Ureter (tissue), 1 donor: ENCODE results near the gene TMPRSS9. TPM values are rescaled to one million over a fixed set of nuclear protein-coding genes. Genes with fewer than 3 reads are reported as not detected.

Experiments
- DNase-seq: peaks from one replicate; pipeline ENCODE4 v3.0.0-alpha.2; 2020; ENCODE audit warnings: low spot score
- total RNA-seq: library from RNA; stranded (reverse); gene quantifications from one replicate; pipeline ENCODE4 v1.2.4, GENCODE V29; 2023
- donor health status: DM: yes; HTN: yes; CAD: no.

Gene TMPRSS9
- total RNA-seq, 1 donor from 2014 or later, result not detected

DNA sequence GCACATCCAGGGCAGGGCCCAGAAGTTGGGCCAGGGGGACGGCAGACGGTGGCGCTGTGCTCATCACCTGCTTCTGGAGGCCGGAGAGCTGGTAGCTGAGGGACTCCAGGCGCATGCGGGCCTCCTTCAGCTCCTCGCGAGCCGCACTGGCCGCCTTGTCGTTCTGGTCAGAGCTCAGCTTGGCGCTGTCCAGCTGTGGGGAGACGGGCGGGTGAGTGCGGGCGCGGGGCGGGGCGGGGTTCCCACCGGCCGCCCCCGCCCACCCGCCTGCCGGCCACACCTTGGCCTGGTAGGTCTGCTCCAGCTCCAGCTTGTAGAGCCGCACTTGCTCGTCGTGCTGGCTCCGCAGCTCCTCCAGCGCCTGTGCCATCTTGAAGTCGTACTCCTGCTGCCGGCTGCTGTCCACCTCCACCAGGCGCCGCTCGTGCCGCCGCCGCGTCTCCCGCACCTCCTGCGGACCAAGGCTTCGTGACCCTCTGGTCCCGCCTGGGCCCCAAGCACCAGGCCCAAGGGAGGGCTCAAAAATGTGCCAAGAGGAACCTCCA lies 74.7 kb downstream of the TMPRSS9 start:
- no peak for DNase-seq

DNA sequence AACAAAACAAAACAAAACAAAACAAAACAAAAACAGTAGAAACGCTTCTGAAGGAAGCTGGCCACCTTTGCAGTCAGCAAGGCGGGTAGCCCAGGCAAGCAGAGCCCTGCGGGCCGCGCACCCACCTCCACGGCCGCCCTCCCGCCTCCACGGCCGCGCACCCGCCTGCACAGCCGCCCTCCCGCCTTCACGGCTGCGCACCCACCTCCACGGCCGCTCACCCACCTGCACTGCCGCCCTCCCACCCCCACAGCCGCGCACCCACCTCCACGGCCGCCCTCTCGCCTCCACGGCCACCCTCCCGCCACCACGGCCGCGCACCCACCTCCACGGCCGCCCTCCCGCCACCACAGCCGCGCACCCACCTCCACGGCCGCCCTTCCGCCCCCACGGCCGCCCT lies 76.3 kb downstream of the TMPRSS9 start:
- no peak for DNase-seq

DNA sequence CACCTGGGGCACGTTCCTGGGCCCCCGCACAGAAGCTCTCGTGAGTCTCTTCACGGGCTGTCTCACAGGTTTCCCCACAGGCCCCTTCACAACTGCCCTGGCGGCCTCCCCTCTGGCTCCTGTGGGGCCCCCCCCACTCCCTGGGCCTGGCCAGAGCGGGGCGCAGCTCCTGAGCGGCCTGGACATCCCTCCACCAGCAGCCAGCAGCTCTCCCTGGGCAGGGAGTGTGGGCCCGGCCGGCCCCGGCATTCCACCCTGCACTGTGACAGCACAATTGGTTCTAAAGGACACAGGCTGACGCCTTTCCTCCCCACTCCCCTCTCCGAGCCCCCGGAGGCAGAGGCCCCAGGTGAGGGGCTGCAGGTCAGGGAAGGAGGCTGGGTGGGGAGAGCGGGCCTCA lies 76.9 kb downstream of the TMPRSS9 start:
- DNase-seq, result no peak

DNA sequence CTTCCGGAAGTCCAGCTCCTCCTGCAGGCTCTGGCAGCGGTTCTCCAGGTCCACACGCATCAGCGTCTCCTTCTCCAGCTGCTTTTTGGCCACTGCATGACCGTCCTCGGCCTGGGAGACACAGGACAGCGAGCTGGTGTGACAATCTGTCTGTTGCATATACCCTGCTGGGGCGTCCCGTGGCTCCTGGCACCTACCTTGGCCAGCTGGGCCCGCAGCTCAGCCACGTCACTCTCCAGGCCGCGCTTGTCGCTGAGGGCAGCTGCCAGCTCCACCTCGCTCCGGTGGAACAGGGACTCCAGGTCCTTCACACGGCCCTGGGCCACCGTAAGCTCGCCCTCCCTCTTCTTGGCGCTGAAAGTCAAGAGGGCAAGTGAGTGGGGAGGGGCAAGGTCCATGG lies 78.1 kb downstream of the TMPRSS9 start:
- no peak for DNase-seq

DNA sequence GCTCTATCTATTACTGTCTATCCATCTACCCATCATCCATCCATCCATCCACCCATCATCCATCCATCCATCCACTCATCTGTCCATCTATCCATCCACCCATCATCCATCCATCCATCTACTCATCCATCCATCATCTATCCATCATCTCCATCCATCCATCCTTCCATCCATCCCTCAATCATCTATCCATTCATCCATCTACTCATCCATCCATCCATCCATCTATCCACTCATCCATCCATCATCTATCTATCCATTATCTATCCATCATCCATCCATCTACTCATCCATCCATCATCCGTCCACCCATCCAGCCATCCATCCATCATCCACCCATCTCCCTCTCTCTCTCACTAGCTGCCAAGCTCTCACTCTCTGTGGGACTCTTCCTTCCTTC lies 80.5 kb downstream of the TMPRSS9 start:
- no peak for DNase-seq

DNA sequence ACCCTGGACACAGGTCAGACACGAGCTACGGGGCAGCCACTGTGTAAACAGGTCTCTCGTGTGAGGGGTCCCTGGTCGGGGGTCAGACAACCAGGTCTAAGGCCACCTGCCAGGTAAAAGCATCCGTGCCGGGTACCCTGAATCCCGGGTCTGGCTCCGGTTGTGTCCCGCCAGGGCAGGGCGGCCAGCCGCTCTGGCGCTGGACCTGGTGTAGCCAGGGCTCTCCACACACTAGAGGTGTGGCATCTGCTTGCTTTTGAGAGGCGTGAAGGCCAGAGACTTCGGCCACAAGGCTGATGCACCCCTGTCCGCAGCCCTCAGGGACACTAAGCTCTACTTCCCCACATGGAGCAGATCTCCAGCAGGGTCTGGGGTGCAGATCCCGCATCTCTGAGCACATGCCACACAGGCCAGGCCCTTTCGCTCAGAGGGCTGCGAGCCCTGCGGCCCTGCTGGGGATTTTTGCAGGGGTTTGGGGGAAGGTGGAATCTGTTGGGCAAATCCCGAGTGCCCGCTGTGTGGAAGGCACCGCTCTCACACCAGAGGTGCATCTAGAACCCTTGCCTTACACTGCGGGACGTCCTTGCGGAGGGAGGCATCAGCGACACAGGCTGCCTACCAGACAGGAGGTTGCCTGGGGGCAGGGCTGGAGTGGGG lies 81.2 kb downstream of the TMPRSS9 start:
- no peak for DNase-seq

DNA sequence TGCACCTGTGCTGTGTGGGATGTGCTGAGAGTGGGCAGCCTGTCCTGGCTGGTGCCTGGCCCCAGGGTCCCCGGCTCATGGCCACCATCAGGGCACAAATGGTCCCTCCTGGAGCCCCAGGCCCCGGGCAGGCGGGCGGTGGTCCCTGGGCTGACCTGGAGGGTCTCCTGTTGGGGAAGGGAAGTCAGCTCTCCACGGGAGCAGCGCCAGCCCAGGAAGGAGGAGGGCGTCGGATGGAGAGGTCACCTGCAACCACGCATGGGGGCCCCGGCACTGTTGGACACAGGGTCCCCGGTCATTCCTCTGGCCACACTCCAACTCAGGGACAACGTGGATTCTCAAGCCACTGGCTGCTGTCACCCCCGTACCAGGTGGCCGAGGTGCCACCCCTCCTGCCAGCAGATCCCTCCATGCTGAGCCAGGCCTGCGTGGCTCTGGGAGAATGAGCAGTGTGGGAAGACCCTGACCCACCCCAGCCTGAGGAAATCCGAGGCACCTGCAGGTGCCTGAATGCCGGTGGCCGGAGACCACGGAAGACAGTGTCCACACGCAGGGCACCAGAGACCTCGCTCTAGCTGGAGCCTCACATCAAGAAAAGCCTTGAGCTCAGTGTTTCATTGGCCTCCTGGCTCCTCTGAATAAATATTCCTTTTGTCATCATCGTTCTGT lies 83.2 kb downstream of the TMPRSS9 start:
- no peak for DNase-seq

DNA sequence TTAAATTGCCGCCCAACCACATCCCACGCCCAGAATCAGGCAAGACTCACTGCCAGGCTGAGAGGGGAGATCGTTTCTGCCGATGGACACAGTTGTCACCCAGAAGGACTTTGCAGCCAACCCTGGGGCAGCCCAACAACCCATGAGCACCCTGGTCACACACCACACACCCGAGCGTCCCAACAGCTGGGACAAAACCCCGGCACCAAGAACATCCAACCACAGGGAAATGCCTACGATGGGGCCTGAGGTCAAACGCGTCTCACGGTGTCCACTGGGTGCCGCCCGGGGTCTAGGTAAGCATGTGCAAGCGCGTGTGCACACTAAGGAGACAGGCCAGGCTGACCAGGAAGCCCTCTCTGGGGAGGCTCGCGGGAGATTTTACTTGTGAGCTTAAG lies 83.7 kb downstream of the TMPRSS9 start:
- DNase-seq, result no peak

DNA sequence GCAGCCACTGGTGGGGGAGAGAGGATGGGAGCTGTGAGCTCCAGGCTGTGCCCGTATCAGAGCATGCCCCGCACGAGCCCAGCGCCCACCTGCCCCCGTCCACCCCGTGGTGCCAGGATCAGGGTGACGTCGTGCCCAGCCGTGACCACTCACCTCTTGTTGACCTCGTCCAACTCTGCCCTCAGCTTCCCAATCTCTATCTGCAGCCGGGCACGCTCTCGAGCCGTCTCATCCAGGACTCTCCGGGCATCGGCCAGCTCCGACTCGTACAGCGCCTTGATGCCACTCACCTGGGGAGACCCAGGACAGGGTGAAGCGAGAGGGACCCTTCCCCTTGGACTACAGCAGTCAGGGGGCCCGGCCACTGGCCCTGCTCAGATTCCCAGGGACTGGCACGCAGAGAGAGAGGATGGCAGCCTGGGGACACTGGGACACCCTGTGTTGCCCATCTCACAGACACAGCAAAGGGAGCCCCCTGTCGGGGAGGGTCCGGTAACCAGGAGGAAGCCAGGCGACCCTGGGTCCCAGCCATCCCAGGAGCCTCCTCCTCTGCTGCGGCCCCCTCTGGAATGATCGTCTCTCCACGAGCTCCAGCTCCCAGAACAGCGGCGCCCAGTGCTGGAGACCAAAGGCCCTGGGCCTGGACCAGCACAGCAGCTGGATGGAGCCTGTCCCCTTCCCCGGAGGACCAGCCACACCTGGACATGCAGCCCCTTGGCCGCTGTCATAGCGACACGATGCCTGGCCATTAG lies 84.4 kb downstream of the TMPRSS9 start:
- DNase-seq, result no peak

DNA sequence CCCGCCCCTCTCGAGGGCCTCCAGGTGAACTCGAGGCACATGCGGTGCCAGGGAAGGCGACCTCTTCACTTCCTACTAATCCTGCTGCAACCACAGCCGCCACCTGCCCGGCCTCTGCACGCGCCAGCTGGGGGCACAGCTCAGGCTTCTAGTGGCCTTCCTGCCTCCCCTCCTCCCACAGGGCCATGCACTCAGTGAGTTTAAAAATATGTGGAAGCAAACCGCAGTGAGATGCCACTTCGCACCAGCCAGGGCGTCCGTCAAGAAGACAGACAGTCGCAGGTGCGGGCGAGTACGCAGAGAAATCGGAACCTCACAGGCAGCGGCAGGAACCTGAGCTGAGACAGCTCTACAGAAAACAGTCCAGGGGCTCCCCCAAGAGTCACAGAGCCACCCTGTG lies 86.3 kb downstream of the TMPRSS9 start:
- DNase-seq, result no peak

DNA sequence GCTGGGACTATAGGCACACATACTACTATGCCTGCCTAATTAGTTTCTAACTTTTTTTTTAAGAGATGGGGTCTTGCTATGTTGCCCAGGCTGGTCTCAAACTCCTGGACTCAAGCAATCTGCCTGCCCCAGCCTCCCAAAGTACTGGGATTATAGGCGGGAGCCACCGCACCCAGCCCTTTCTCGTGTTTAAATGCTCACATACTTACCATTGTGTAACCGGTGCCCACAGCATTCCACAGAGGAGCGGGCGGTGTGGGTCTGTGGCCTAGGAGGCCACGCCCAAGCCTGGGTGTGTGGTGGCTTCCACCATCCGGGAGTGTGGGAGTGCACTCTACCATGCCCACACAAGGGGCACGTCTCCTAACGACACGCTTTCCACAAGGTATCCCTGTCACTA lies 89.0 kb downstream of the TMPRSS9 start:
- no peak for DNase-seq

DNA sequence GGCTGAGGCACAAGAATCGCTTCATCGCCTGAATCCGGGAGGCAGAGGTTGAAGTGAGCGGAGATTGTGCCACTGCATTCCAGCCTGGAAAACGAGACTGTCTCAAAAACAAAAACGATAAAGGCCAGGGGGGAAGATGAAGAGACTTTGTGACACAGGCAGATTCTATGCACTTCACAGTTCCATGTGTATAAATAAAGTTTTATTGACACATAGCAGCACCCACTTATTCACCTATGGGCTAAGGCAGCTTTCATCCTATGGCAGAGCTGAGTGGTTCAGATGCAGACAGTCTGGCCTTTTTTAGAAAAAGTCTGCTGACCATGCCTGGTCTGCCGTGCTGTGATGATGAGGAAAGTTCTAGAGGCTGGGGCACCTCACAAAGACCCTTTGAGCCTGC lies 91.1 kb downstream of the TMPRSS9 start:
- DNase-seq, result no peak

DNA sequence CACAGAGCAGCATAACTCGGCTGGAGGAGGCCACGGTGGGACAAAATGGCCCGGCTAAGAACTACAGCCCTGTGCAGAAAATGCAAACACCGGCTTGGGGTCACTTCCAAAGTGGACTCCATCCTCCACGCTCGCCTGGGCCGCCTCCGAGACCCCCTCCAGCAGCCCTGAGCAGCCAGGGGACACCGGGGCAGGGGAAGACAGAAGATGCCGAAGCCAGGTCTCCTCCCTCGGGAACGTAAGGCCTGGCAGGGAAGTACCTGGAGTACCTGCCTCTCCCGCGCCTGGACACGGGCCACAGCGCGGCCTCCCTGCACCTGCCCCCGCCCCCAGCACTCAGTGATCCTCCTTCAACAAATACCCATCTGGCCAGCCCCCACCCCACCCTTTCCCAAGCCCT lies 91.7 kb downstream of the TMPRSS9 start:
- no peak for DNase-seq

DNA sequence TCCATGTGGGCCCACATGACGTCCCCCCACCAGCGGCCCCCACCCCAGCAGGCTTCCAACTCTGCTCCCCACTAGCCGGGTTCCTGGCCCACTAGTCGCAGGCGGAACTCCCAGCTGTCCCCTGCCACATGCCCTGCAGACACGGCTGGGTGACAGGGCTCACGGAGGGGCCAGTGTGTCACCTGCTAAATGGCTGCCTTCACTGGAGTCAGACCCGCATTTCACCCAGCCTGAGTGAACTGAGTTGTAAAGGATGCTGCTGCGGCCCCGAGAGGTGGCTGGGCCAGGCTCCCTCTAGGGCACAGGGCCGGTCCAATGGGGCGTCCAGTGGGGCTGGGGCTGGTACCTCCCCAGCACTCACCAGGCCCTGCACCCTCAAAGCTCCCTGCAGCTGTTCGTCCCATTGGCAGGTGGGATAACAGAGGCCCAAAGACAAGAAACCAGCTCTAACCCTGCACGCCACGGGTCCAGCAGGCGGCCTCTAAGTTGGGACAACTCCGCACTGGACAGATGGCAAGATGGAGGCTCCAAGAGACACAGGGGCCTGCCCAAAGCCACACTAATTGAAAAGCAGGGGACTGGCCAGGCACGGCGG lies 93.5 kb downstream of the TMPRSS9 start:
- DNase-seq, result no peak

DNA sequence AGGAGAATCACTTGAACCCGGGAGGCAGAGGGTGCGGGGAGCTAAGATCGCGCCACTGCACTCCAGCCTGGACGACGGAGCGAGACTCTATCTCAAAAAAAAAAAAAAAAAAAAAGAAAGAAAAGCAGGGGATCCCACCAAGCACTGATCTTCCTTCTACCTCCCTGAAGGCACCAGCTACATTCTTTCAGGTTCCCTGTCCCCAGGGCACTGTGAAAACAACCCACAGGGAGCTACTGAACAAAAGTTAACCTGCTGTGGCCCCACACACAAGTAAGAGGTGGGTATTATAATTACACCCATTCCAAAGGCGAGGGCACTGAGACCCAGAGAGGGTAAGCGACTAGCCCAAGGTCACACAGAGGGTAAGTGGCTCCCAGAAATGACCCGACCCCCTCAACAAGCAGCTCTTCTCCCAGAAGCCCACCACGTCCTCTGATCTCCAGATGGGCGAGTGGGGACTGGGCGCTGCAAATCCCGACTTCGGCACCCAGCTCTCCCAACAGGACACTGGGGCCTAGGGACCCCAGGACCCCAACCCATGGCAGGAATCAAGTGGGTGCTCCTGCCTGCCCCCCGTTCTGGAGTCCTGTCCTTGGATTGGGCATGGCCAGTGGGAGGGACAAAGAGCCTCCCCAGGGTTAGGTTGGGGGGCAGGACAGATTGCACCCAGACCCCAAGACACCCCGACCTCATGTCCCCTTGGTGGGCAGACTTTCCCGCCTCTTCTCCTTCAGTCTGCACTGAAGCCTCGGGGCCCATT lies 94.3 kb downstream of the TMPRSS9 start:
- no peak for DNase-seq

DNA sequence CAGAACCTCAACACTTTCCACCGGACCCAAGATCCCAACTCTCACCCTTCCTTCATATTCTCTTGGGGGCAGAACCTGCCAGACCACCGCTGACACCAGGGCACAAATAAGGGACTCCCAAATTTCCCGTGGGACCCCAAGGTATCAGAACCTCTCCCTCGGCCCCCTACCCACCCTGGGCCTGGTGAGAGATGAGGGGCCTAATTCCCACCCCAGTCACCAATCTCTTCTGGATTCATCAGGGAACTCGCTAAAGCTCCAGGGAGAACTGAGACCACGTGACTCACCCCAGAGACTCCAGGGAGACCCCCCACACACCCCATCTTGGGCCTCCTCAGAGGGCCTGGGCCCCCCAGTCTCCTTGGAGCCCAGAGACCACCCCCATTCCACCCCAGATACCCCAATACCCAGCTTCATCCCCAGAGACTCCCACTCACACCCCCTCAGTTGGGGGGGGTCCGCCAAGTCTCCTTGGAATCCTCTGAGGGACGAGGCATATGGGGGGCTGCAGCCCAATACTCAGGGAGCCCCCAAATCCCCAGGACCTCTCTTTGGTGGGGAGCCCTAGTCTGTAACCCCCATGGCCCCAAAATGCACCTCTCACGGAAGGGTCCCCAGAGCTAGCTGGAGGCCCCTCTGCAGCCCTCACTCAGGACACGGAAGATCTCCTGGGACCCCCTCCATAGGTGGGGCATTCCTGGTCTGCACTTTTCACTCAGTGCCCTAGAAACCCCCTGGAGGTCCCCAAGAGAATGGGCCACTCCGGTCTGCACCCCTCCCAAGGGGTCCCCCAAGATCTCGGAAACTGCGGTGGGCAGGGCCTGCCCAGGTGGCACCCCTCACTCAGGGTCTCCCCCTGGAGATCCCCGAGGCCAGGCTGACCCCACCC lies 95.1 kb downstream of the TMPRSS9 start:
- no peak for DNase-seq

DNA sequence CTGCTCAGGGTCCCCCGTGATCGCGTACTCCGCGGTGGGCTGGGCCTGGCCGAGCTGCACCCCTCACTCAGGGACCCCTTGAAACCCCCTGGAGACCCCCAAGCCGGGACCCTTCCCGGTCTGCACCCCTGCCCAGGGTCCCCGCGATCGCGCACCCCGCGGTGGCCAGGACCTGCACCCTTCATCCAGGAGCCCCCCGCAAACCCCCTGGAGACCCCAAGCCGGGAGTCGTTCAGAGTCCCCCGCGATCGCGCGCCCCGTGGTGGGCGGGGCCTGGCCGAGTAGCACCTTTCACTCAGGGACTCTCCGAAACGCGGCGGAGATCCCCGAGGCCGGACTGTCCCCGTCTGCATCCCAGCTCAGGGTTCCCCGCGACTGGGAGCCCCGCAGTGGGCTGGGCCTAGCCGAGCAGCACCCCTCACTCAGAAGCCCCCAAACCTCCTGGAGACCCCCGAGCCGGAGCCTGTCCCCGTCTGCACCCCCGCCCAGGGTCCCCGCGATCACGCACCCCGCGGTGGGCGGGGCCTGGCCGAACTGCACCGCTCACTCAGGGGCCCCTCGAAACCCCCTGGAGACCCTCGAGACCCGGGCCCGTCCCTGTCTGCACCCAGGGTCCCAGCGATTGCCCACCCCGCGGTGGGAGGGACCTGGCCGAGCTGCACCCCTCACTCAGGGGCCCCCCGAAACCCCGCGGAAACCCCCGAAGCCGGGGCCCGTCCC lies 95.9 kb downstream of the TMPRSS9 start:
- DNase-seq, result peak; percentile 64

DNA sequence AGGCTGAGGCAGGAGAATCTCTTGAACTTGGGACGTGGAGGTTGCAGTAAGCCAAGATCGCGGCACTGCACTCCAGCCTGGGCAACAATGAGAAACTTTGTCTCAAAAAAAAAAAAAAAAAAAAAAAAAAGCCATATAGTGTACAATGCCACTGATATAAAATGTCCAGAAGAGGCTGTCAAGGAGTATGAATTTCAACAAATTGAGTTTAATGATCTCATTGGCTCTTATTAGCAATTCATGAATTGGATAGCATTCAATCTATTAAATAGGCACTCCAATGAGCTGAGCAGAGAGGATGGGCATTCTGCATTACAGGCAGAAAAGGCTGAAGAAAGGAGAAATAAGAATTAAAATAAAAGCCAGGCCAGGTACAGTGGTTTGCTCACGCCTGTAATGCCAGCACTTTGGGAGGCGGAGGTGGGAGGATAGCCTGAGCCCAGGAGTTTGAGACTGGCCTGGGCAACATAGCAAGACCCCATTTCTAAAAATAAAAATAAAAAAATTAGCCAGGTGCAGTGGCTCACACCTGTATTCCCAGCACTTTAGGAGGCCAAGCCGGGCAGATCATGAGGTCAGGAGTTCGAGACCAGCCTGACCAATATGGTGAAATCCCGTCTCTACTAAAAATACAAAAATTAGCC lies 97.5 kb downstream of the TMPRSS9 start:
- DNase-seq, result no peak

DNA sequence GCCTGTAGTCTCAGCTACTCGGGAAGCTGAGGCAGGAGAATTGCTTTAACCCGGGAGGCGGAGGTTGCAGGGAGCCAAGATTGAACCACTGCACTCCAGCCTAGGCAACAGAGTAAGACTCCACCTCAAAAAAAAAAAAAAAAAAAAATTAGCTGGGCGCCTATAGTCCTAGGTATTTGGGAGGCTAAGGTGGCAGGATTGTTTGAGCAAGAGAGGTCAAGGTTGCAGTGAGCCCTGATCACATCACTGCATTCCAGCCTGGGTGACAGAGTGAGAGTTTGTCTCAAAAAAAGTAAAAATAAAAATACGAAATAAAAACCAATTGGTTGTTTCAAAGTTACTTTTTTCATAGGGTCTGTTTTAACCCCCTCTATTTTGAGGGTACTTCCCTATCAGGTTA lies 98.0 kb downstream of the TMPRSS9 start:
- no peak for DNase-seq
